GM03348 (cell line): ENCODE results near the gene PRR20D.
"Not testable (repeated sequence)": the region's sequence is repeated elsewhere in the genome, so short reads cannot be mapped to it uniquely, and the experiment has no call there.

Experiments
- DNase-seq: peaks from one replicate; pipeline ENCODE4 v3.0.0; 2012; ENCODE audit warnings: low spot score

The PRR20D gene

GRCh38 chr13:57160332-57160731 is at the start of gene PRR20D:
PRR20D (plus strand) TSS chr13:57160632; CDS start chr13:57161019, 387 bp downstream.
- DNase-seq = not testable (repeated sequence)

GRCh38 chr13:57114945-57115344 is 45.5 kb upstream of the PRR20D start:
- no peak for DNase-seq

- DNase-seq = no peak
These were observed 36.8 kb upstream of the PRR20D start for GRCh38 chr13:57123681-57124080.

DNA sequence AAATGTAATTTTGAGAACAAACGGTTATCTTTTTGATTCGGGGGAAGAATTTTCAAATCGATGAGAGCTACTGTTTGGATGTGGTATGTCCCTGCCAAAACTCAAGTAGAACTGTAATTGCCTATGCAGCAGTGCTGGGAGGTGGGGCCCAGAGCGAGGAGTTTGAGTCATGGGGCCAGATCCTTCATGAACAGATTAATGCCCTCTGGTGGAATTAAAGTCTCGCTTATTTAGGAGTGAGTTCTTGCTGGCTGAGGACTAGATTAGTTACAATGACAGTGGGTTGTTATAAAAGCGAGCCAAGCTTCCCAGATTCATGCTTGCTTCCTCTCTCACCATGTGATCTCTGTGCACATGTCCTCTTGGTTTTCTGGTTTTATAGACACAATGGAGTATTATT is 31.5 kb upstream of the PRR20D start:
- DNase-seq = no peak

DNA sequence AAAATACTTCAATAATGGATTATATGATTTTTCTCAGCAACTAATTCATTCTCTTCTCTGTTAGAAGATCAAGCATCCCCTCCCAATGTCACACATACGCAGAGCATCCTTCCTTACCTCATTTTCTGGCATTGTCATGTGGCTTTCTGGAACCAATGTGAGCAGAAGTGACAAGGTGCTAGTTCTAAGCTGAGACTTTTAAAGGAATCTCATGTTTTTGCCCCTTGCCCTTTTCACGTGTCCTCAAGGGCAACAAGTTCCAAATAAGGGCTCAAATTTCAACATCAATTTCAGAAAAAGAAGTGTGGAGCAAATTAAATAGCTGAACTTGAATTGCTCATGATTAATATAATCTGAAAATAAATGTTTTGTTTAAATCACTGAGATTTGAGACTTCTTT is 24.3 kb upstream of the PRR20D start:
- DNase-seq = no peak

GRCh38 chr13:57137585-57137984 is 22.8 kb upstream of the PRR20D start:
- DNase-seq = no peak

DNA sequence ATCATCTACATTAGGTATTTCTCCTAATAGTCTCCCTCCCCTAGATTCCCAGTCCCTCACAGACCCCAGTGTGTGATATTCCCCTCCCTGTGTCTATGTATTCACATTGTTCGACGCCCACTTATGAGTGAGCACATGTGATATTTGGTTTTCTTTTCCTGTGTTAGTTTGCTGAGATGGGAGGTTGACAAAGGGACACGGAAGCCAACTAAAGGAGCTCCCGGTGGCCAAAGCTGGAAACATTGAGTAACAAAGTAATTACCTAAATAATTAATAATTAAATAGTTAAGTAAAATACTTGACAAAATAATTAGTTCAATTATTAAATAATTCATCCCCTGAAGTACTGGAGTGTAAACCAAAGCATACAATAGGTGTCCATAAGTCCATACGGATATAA is 21.4 kb upstream of the PRR20D start:
- DNase-seq = no peak

GRCh38 chr13:57139781-57140180 is 20.7 kb upstream of the PRR20D start:
- not testable (repeated sequence) for DNase-seq

DNA sequence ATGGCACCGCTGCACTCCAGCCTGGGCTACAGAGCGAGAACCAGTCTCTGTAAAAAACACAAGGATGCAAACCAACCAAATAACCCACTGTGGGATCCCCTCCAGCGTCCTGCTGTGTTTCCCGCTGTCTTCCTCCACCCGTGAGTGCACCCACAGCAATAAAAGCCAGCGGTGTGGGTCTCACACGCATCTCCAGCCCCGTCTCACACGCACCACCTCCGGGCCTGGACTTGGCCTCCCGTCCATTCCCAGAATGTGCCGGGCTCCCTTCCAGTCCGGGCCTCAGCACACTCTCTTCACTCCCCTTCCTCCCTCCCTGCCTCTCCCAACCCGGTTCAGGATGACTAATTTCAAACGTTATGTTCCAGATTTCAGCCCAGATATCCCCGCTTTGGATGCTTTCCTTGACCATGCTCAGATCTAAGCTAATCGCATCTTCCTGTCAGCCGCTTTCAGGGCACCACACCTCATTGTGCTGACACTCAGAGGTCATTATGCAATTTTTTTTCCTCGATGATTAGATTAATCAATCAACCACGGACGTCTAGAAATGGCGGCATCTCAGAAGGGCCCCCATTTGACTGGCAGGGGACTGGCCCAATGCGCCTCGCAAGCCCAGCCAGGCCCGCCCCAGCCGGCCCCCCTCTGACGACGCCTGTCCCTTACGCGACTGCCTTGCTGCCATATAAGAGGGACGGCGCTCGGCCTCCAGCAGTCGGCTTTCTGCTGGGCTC is 20.0 kb upstream of the PRR20D start, which contains the start of gene PRR20A:
Gene PRR20A, plus strand, starts transcription at position 684 of the 734 bp plus-strand sequence. CDS start 387 bp downstream, outside the sequence.
- not testable (repeated sequence) for DNase-seq

DNA sequence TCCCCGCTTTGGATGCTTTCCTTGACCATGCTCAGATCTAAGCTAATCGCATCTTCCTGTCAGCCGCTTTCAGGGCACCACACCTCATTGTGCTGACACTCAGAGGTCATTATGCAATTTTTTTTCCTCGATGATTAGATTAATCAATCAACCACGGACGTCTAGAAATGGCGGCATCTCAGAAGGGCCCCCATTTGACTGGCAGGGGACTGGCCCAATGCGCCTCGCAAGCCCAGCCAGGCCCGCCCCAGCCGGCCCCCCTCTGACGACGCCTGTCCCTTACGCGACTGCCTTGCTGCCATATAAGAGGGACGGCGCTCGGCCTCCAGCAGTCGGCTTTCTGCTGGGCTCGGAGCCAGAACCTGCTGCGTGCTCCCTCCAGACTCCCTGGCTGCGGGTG is 13.2 kb upstream of the PRR20D start, which contains the start of gene PRR20B:
Gene PRR20B, plus strand, starts transcription at position 301 of the 400 bp plus-strand sequence. CDS start 387 bp downstream, outside the sequence.
- not testable (repeated sequence) for DNase-seq

DNA sequence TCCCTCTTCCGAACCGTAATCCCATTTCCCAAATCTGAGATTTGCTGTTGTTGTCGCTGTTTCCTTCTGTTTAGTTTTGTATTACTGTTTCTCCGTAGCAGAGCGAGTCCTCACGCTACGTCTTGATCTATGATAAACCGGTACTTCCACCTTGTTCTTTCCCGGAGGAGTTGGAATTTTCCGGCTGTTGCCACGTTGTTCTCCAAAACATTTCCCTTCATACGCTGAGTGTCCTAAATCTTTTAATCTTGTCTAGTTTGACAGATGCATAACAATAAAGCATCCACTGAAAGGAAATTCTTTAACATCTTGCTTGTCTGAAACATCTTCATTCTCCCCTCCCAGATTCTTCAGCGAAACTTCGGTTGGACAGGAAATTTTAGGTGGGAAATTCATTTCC is 12.3 kb upstream of the PRR20D start:
- DNase-seq = not testable (repeated sequence)

GRCh38 chr13:57153761-57154160 is 6.7 kb upstream of the PRR20D start, which contains the start of gene PRR20C:
PRR20C (plus strand) TSS chr13:57154061; CDS start chr13:57154448, 387 bp downstream.
- not testable (repeated sequence) for DNase-seq

GRCh38 chr13:57166897-57167296 is 6.5 kb downstream of the PRR20D start, which contains the start of gene PRR20E:
PRR20E (plus strand) TSS chr13:57167197; CDS start chr13:57167584, 387 bp downstream.
- not testable (repeated sequence) for DNase-seq

- DNase-seq = no peak
These were observed 31.2 kb downstream of the PRR20D start for GRCh38 chr13:57191667-57192066.

- DNase-seq = no peak
These were observed 52.6 kb downstream of the PRR20D start for GRCh38 chr13:57212989-57213388.
